K562 (cell line): ENCODE measurements around the gene LCN15. TPM values are rescaled to one million over a fixed set of nuclear protein-coding genes. Genes with fewer than 3 reads are reported as not detected.

Experiments
- BRD9 ChIP-seq: fragments of 450-650 bp; IDR thresholded peaks from 2 replicates; pipeline ENCODE4 v1.6.1; 2018; ENCODE audit warnings: low read depth; ENCODE audit not compliant: partially characterized antibody
- CHD2 ChIP-seq: IDR thresholded peaks from 2 replicates; pipeline ENCODE4 v1.6.1; 2011; ENCODE audit warnings: low read depth, low read length
- DPF2 ChIP-seq: fragments of 450-650 bp; IDR thresholded peaks from 2 replicates; pipeline ENCODE4 v1.6.1; 2016
- ESRRB ChIP-seq: fragments of 250-450 bp; sonication (Bioruptor Pico); IDR thresholded peaks from 2 replicates; pipeline ENCODE4 v1.5.0; 2020; ENCODE audit warnings: mild to moderate bottlenecking, moderate library complexity, borderline replicate concordance
- EWSR1 ChIP-seq: fragments of 450-650 bp; IDR thresholded peaks from 2 replicates; pipeline ENCODE4 v1.6.1; 2018; ENCODE audit warnings: borderline replicate concordance, mild to moderate bottlenecking, low read depth, moderate library complexity; ENCODE audit not compliant: partially characterized antibody
- GATAD2B ChIP-seq: fragments of 450-650 bp; IDR thresholded peaks from 2 replicates; pipeline ENCODE4 v1.6.1; 2017; ENCODE audit warnings: mild to moderate bottlenecking, borderline replicate concordance
- HNRNPL ChIP-seq: fragments of 200-400 bp; formaldehyde crosslinking; IDR thresholded peaks from 2 replicates; pipeline ENCODE4 v1.6.1; 2017; ENCODE audit warnings: low read depth, mild to moderate bottlenecking, low read length
- ILK ChIP-seq: fragments of 450-650 bp; IDR thresholded peaks from 2 replicates; pipeline ENCODE4 v1.6.1; 2016; ENCODE audit warnings: missing genetic modification characterization, low read depth, mild to moderate bottlenecking, missing compliant biosample characterization, moderate library complexity, borderline replicate concordance
- MTF1 ChIP-seq: fragments of 250-450 bp; sonication (Bioruptor Pico); IDR thresholded peaks from 2 replicates; pipeline ENCODE4 v1.9.0; 2021; ENCODE audit warnings: moderate library complexity, mild to moderate bottlenecking, inconsistent platforms, borderline replicate concordance
- PRMT5 ChIP-seq: sonication (generic); formaldehyde crosslinking; IDR thresholded peaks from 2 replicates; pipeline ENCODE4 v1.5.0; 2020; ENCODE audit warnings: missing genetic modification reagents
- SAFB ChIP-seq: fragments of 200-400 bp; formaldehyde crosslinking; IDR thresholded peaks from 2 replicates; pipeline ENCODE4 v1.6.1; 2017; ENCODE audit warnings: low read depth, low read length, borderline replicate concordance
- SMAD1 ChIP-seq: fragments of 150-350 bp; IDR thresholded peaks from 2 replicates; pipeline ENCODE4 v1.6.1; 2014; ENCODE audit warnings: low read length, low read depth; ENCODE audit not compliant: partially characterized antibody
- STAG1 ChIP-seq: sonication (generic); formaldehyde crosslinking; IDR thresholded peaks from 2 replicates; pipeline ENCODE4 v1.5.0; 2020; ENCODE audit warnings: missing genetic modification reagents, borderline replicate concordance
- TCF3 ChIP-seq: sonication (generic); formaldehyde crosslinking; IDR thresholded peaks from 2 replicates; pipeline ENCODE4 v1.4.0; 2020; ENCODE audit warnings: mild to moderate bottlenecking, missing genetic modification reagents
- YBX1 ChIP-seq: fragments of 450-650 bp; IDR thresholded peaks from 2 replicates; pipeline ENCODE4 v1.7.1; 2016; ENCODE audit warnings: mild to moderate bottlenecking
- ZNF77 ChIP-seq: fragments of 250-450 bp; sonication (Bioruptor Pico); IDR thresholded peaks from 2 replicates; pipeline ENCODE4 v1.5.0; 2020
- polyA plus RNA-seq, 8 experiments: library from polyadenylated mRNA; depleted of rRNA in 4 of 8; stranded (reverse) in 5 of 8; unstranded in 3 of 8; fragments of >200 nt; fragmentation: Nextera tagmentation in 2 of 8; fragmentation: Illumina TruSeq in 1 of 8; extraction: Ambion mirVana in 2 of 8; extraction: Trizol in 1 of 8; gene quantifications; 2 replicates each; pipeline versions ENCODE4 v1.2.1 to v1.2.3, GENCODE V29; 2011 to 2014; ENCODE audit warnings: inconsistent platforms in 1 of 8, missing spikeins in 1 of 8
- total RNA-seq, 7 experiments: library from RNA; depleted of rRNA in 6 of 7; stranded (reverse); fragments of >200 nt in 6 of 7; fragmentation: Illumina TruSeq in 2 of 7; extraction: Trizol in 2 of 7; gene quantifications; 2 replicates each; pipeline versions ENCODE4 v1.2.1 to v1.2.3, GENCODE V29; 2011 to 2021; ENCODE audit warnings: low replicate concordance in 1 of 7
- TF ChIP-seq, protein P1 (sequence below): fragments of 450-650 bp; IDR thresholded peaks from 2 replicates; pipeline ENCODE4 v1.6.1; 2016; ENCODE audit warnings: borderline replicate concordance
- TF ChIP-seq, protein P2 (sequence below): fragments of 250-450 bp; sonication (Bioruptor Pico); IDR thresholded peaks from 2 replicates; pipeline ENCODE4 v1.5.1; 2021; ENCODE audit warnings: mild to moderate bottlenecking
- TF ChIP-seq, protein P3 (sequence below): IDR thresholded peaks from 2 replicates; pipeline ENCODE4 v1.6.1; 2011; ENCODE audit warnings: borderline replicate concordance, low read depth, mild to moderate bottlenecking, moderate library complexity, low read length; ENCODE audit not compliant: insufficient read depth, poor library complexity, severe bottlenecking
- TF ChIP-seq, protein P4 (sequence below): fragments of 200-400 bp; formaldehyde crosslinking; IDR thresholded peaks from 2 replicates; pipeline ENCODE4 v1.6.1; 2017; ENCODE audit warnings: mild to moderate bottlenecking, low read depth, low read length, moderate library complexity

LCN15 gene
- total and polyA plus RNA-seq, 9 of the 15 experiments (the other 6 are each of a cell fraction or from before 2014, with no cell fraction given), result 0.66 TPM; not detected in 8

DNA sequence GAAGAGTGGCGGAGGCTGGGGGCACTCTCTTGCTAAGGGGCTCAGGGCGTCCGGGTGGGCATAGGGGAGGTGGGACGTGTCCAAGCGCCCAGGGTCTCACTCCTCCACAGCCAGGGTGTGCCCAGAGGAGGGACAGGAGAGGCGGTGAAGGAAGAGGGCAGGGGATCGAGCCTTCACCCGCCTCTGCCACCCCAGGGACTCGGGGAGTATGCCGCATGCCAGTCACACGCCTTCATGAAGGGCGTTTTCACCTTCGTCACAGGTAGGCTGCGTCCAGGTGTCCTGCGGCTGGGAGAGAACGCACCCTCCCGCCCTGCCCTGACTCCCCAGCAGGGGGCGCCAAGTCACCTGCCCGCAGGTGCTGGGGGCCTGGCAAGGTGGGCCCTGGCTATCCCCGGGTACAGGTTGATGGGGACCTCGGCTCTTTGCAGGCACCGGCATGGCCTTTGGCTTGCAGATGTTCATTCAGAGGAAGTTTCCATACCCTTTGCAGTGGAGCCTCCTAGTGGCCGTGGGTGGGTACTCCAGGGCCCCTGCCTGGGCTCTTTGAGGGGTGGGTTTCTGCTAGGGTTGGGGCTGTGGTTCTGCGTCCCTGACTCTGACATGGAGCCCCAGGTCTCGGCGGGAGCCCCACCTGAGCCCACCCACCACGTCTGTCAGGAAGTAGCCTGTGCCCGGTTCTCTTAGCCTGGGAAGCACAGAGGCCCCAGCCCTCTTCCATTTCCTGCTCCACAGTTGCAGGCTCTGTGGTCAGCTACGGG is 27.4 kb upstream of the LCN15 start (continued):
- TF ChIP-seq, protein P1, sequence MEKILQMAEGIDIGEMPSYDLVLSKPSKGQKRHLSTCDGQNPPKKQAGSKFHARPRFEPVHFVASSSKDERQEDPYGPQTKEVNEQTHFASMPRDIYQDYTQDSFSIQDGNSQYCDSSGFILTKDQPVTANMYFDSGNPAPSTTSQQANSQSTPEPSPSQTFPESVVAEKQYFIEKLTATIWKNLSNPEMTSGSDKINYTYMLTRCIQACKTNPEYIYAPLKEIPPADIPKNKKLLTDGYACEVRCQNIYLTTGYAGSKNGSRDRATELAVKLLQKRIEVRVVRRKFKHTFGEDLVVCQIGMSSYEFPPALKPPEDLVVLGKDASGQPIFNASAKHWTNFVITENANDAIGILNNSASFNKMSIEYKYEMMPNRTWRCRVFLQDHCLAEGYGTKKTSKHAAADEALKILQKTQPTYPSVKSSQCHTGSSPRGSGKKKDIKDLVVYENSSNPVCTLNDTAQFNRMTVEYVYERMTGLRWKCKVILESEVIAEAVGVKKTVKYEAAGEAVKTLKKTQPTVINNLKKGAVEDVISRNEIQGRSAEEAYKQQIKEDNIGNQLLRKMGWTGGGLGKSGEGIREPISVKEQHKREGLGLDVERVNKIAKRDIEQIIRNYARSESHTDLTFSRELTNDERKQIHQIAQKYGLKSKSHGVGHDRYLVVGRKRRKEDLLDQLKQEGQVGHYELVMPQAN, result peak; percentile 81; the same call in 1 of the 2 replicates
- TF ChIP-seq SMAD1 (no peak), DPF2 (peak; percentile 35; the same call in 1 of the 2 replicates), GATAD2B (no peak), ILK (no peak), TCF3 (CRISPR knock-in tag) (0 out of 2 replicates have a peak, but pooled peaks have one; percentile 17), ESRRB (CRISPR knock-in tag) (no peak), PRMT5 (CRISPR knock-in tag) (0 out of 2 replicates have a peak, but pooled peaks have one; percentile 37), CHD2 (no peak), SAFB (no peak), EWSR1 (no peak), BRD9 (no peak), HNRNPL (no peak; the same call in 1 of the 2 replicates), ZNF77 (CRISPR knock-in tag) (no peak), MTF1 (CRISPR knock-in tag) (no peak), YBX1 (no peak), STAG1 (CRISPR knock-in tag) (peak; percentile 49)
- TF ChIP-seq, protein P2, sequence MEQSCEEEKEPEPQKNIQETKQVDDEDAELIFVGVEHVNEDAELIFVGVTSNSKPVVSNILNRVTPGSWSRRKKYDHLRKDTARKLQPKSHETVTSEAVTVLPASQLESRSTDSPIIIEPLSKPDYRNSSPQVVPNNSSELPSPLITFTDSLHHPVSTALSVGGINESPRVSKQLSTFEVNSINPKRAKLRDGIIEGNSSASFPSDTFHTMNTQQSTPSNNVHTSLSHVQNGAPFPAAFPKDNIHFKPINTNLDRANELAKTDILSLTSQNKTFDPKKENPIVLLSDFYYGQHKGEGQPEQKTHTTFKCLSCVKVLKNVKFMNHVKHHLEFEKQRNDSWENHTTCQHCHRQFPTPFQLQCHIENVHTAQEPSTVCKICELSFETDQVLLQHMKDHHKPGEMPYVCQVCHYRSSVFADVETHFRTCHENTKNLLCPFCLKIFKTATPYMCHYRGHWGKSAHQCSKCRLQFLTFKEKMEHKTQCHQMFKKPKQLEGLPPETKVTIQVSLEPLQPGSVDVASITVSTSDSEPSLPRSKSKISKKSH (CRISPR knock-in tag), result no peak
- TF ChIP-seq, protein P3, sequence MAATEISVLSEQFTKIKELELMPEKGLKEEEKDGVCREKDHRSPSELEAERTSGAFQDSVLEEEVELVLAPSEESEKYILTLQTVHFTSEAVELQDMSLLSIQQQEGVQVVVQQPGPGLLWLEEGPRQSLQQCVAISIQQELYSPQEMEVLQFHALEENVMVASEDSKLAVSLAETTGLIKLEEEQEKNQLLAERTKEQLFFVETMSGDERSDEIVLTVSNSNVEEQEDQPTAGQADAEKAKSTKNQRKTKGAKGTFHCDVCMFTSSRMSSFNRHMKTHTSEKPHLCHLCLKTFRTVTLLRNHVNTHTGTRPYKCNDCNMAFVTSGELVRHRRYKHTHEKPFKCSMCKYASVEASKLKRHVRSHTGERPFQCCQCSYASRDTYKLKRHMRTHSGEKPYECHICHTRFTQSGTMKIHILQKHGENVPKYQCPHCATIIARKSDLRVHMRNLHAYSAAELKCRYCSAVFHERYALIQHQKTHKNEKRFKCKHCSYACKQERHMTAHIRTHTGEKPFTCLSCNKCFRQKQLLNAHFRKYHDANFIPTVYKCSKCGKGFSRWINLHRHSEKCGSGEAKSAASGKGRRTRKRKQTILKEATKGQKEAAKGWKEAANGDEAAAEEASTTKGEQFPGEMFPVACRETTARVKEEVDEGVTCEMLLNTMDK, result peak; percentile 82
- TF ChIP-seq, protein P4, sequence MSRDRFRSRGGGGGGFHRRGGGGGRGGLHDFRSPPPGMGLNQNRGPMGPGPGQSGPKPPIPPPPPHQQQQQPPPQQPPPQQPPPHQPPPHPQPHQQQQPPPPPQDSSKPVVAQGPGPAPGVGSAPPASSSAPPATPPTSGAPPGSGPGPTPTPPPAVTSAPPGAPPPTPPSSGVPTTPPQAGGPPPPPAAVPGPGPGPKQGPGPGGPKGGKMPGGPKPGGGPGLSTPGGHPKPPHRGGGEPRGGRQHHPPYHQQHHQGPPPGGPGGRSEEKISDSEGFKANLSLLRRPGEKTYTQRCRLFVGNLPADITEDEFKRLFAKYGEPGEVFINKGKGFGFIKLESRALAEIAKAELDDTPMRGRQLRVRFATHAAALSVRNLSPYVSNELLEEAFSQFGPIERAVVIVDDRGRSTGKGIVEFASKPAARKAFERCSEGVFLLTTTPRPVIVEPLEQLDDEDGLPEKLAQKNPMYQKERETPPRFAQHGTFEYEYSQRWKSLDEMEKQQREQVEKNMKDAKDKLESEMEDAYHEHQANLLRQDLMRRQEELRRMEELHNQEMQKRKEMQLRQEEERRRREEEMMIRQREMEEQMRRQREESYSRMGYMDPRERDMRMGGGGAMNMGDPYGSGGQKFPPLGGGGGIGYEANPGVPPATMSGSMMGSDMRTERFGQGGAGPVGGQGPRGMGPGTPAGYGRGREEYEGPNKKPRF, result no peak
